Stimulated activated CD8-positive, alpha-beta memory T cell treated with anti-CD3 and anti-CD28 coated beads, Interleukin-7, amount 100 ng/mL, for 1 hour (primary cell): ENCODE measurements around the gene NUP214.

Experiments
- DNase-seq, 2 donors: peaks; one replicate each; pipeline ENCODE4 v3.0.0-alpha.2; 2020; ENCODE audit warnings: low read depth in 2 of 2

The NUP214 gene

DNA sequence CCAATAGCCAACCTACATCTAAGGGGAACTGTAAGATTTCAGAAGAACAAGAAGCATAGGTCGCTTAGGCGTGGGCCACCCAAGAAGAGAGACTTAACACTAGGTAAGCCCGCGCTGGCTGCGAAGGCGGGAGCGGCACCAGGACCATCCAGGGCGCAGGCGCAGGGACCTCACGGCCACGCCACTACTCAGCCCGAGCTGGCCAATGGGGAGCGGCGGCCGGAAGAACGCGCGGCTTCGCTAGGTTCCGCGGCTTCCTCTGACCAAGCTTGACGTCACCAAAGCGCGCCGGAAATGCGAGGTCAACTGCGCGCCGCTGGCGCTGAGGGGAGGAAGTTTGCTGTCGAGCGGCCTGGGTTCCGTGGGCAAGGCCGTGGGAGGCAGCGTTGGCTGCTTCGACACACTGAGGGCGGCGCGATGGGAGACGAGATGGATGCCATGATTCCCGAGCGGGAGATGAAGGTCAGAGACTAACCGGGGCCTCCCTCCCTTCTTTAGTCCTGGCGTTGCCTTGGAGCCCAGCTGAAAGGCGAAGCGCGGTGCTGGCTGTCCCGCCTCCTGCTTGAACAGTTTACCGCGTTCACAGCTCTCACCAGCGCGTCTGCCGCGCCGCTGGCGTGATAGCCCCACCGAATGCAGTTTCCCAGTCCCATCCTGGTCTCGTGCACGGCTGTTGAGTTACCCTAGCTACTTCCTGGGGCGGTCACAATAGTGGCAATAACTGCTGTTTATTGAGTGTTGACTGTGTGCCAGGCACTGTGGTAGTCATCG lies at the start of gene NUP214:
Gene NUP214 (plus strand): TSS at position 299 of the 771 bp plus-strand sequence. CDS start 119 bp downstream, at position 418.
- DNase-seq, result peak; percentile 100

- DNase-seq, result no peak
These were observed 48.8 kb upstream of the NUP214 start for GRCh38 chr9:131076347-131077195.

DNA sequence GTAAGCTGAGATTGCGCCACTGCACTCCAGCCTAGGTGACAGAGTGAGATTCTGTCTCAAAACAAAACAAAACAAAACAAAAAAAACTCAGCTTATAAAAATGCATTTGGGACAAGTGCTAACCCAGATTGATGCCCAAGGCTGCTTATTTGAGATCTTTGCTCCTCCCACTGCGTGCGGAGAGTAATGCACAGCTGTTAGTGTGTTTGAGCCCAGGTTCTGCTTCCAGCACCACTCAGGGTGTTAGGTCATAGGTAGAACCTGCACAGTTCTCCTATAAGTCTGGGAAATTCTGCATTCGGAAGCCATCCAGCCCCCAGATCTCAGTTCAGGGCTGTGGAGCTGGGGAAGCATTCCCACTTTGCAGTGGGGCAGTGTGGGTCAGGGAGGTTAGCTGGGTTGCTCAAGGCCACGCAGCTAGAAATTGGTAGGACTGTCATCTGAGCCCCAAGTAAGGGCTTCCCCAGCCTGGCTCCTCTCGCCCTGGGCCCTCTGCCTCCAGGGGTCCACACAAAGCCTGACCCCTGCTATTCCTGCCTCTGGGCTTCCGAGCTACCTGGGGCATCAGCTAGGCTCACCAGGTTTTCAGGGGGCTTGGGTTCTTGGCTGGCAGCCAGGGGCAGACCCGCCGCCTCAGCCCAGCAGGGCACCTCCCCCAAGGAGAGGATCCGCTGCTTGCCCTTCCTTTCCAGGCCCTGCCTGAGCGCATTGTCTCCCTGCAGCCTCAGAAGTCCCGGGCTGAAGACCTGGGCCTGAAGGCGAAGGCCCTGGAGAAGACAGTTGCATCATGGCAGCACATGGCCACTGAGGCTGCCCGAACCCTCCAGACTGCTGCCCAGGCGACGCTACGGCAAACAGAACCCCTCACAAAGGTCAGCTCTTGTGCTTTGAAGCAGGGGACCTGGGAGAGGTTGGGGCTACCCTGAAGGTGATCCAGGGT lies 46.7 kb upstream of the NUP214 start:
- no peak for DNase-seq

DNA sequence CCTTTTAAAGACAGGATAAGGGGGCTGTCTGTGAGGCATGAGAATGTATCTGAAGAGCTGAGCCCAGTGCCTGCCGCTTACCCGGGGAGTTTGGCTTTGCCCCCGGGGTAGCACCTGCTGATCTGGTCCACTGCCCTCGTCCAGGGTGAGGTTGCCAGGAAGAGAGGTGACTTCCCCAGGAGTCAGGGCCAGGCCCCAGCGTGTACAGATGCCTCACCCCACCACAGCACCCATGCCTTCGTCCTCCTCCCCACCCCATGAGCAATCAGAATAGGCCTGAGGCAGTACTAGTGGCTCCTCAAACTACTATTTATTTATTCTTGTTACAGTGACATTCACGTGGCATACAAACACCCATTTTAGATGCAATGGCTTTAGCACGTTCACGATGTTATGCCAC lies 44.8 kb upstream of the NUP214 start:
- no peak for DNase-seq

DNA sequence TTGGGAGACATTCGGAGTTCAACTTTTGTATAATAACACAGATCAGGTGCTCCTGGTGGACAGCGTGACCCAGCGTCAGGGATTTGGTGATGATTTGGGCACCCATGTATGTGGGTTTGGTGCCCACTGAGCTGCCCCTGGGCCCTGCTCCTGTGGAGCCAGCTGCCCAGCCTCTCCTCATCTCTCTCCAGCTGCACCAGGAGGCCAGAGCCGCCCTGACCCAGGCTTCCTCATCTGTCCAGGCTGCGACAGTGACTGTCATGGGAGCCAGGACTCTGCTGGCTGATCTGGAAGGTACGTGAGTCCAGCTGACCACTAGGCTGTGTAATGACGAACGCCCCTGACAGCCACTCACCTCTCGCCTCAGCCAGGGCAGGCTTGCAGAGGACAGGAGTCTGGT lies 43.5 kb upstream of the NUP214 start:
- DNase-seq, result no peak

- DNase-seq, result no peak
These were observed 42.4 kb upstream of the NUP214 start for GRCh38 chr9:131082774-131083512.

DNA sequence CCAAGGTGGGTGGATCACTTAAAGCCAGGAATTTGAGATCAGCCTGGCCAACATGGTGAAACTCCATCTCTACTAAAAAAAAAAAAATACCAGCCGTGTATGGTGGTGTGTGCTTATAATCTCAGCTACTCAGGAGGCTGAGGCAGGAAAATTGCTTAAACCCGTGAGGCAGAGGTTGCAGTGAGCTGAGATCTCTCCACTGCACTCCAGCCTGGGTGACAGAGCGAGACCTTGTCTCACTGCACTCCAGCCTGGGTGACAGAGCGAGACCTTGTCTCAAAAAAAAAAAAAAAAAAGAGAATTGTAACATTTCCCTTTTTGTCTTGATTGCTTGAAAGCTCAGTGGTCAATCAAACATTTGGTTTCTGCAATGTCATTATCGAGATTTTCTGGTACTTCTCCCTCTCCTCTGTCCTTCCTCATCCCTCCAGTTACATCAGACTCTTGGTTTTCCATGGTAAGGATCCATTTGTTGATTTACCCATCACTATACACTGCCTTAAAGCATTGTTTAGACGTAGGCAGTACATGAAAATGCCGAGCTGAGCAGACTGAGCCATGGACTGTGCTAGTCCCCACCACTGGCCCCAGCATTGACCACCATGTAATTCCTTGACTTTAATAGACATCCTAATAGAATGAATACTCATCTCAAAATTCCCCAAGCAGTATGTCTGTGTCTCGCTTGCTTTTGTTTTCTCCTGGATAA lies 40.6 kb upstream of the NUP214 start:
- DNase-seq, result no peak

DNA sequence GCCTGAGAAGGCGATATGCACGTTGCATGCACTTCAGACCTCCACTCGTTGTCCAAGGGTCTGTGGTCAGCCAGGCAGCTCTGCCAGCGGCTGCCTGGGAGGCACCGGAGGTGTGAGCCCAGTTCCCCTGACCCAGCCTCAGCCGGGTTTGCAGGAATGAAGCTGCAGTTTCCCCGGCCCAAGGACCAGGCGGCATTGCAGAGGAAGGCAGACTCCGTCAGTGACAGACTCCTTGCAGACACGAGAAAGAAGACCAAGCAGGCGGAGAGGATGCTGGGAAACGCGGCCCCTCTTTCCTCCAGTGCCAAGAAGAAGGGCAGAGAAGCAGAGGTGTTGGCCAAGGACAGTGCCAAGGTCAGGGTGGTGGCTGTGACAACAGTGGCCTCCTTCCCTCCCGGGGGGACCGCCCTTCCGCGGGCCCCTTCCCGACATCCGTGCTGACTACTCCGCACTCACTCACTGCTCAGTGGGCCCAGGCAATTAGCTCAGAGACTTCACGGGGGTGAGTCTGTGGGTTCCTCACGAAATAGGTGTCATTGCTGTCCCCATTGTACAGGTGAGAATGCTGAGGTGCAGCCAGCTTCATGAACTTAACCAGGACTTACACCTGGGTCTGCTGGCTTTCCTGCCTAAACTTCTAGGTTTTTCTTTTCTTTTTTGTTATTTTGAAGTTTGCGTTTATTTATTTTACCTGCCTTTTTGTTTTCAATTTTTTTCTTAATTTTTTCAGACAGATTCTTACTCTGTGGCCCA lies 39.8 kb upstream of the NUP214 start:
- DNase-seq, result no peak

DNA sequence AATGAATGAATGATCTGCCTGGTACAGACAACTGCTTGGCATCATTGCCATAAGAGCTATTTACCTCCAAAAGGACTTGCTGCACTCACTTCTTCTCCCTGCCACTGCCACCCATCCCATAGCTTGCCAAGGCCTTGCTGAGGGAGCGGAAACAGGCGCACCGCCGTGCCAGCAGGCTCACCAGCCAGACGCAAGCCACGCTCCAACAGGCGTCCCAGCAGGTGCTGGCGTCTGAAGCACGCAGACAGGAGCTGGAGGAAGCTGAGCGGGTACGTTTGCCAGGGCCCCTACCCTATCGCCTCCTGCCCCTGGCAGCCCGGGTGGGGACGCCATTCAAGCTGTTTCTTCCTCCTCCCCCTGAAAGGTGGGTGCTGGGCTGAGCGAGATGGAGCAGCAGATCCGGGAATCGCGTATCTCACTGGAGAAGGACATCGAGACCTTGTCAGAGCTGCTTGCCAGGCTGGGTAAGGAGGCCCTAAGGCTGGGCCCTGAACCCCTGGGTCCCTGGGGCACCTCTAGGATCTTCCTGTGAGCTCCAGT lies 38.0 kb upstream of the NUP214 start:
- DNase-seq, result no peak

GRCh38 chr9:131090025-131090787 lies 35.2 kb upstream of the NUP214 start:
- DNase-seq, result no peak

DNA sequence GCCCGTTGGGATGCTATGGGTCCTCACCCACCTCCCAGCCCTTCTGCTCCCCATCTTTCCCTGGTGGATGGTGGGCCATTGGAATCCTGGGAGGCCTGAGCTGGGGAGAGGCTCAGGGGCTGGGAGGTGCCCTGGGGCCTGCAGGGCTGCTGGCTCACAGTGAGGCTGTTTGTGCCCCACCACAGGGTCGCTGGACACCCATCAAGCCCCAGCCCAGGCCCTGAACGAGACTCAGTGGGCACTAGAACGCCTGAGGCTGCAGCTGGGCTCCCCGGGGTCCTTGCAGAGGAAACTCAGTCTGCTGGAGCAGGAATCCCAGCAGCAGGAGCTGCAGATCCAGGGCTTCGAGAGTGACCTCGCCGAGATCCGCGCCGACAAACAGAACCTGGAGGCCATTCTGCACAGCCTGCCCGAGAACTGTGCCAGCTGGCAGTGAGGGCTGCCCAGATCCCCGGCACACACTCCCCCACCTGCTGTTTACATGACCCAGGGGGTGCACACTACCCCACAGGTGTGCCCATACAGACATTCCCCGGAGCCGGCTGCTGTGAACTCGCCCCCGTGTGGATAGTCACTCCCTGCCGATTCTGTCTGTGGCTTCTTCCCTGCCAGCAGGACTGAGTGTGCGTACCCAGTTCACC lies 33.9 kb upstream of the NUP214 start:
- DNase-seq, result no peak

DNA sequence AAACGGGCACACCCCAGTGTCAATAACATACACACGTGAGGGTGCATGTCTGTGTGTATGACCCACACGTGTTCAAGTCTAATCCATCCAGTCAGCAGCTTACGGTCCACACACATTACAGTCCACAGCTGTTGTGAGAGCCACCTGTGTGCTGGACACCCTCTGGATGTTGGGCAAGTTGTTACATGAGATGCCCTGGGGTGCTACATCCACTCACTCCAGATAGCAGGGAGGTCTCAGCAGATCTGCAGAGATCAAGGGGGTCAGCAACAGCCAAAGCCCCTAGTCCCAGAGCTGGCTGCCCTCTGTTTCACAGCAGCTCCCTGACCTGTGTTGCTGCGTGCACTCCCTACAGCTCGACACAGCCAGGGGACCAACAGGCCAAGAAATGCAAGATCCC lies 33.4 kb upstream of the NUP214 start:
- no peak for DNase-seq

GRCh38 chr9:131092548-131093440 lies 32.6 kb upstream of the NUP214 start:
- no peak for DNase-seq

GRCh38 chr9:131094015-131094414 lies 31.4 kb upstream of the NUP214 start:
- DNase-seq, result no peak

DNA sequence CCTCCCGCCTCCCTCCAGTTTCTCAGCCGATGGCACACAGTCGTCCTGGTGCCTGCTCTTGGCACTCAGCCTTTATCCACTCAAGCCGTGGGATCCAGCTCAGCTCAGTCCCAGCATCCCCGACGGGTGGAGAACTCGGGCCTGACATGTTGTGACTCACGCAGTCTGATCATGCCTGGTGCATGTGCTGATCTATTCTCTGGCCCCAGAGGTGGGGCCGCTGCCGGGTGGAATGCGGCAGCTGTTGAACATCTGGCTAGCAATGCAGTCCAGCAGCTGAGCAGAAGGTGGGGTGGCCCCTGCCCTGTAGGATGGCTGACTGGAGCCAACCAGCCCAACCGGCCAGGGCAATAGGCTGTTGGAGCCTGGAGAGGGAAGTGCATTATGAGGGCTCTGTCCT lies 30.8 kb upstream of the NUP214 start:
- DNase-seq, result no peak

DNA sequence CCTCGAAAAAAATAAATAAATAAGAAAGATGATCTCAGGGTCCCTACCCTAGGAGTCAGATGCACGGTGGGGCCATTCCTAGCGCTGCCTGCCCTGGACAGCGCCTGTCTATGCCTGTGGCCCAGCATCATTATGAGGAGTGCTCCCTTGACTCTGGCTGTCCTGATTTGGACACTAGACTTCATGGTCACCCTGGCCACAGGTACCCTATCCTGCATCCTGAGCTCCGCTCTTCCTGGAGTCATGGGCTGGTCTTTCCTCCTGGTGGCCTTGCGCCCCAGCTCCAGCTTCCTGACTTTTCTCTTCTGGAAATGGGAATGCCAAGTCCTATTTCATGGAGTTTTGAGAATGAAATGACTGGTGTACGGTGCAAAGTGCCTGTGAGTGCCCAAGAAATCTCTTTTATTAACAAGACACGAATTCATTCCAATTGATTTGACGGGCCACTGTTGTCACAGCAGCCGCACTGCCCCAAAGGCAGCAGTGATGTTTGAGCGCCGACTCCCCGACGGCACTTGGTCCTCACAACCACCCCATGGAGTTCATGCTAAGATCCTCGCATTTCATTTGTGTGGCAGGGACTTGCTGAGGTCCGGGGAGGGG lies 29.6 kb upstream of the NUP214 start:
- DNase-seq, result no peak
